Fibroblast of lung (primary cell): Measurements from ENCODE around the gene PDGFB.

ENCODE experiments used
- CTCF ChIP-seq, 2 donors: IDR thresholded peaks in 1 of 2; conservative IDR thresholded peaks in 1 of 2; 1 replicate in 1 of 2; 2 replicates in 1 of 2; pipeline ENCODE4 v1.5.1; 2011 to 2012; ENCODE audit warnings: low read length in 2 of 2, control low read depth in 1 of 2, inconsistent platforms in 1 of 2, low read depth in 1 of 2, mild to moderate bottlenecking in 1 of 2
- EZH2 ChIP-seq: IDR thresholded peaks from 2 replicates; pipeline ENCODE4 v1.5.1; 2012; ENCODE audit warnings: low read length, control low read depth, mild to moderate bottlenecking; ENCODE audit errors: missing control alignments

- no peak for TF ChIP-seq CTCF (conservative IDR thresholded peaks at IDR 0.05 in 1 of 2, IDR thresholded peaks at IDR 0.05 in 1 of 2; ENCODE audit: low read depth in 1 of 2, low read length in 2 of 2)
- no peak for TF ChIP-seq EZH2
Observed at GRCh38 chr22:39280250-39280649, 35.5 kb upstream of the PDGFB start.
